A673 (cell line): Measurements from ENCODE around the gene GSX1. TPM values are rescaled to one million over a fixed set of nuclear protein-coding genes. Genes with fewer than 3 reads are reported as not detected.

Experiments used
- BruUV-seq: library from RNA; stranded (reverse); fragments of 400-500 nt; replicated peaks from 2 replicates; lab custom pipeline; 2021; lab: Mats Ljungman, UMichigan
- CTCF ChIA-PET: fragments of 300-600 bp; sonication (Branson Sonifier 250); formaldehyde crosslinking; loops from one replicate; lab custom pipeline; 2022; ENCODE audit warnings: antibody characterized with exemption; lab: Charles Lee
- POLR2A ChIA-PET: fragments of 300-600 bp; sonication (Branson Sonifier 250); formaldehyde crosslinking; loops from one replicate; lab custom pipeline; 2022; ENCODE audit warnings: antibody characterized with exemption; ENCODE audit not compliant: low non-redundant PET; lab: Charles Lee
- DNase-seq: peaks from one replicate; pipeline ENCODE4 v3.0.0-alpha.2; 2015; ENCODE audit warnings: low spot score
- H3K27ac ChIP-seq: fragments of 200-600 bp; sonication (generic); 2 replicates; pipeline ENCODE4 v1.5.1; 2016; ENCODE audit warnings: mixed run types, low read depth, mild to moderate bottlenecking, mixed read lengths, antibody characterized with exemption, low read length; ENCODE audit not compliant: poor library complexity, severe bottlenecking
- H3K27me3 ChIP-seq: fragments of 200-600 bp; sonication (generic); replicated peaks from 2 replicates; pipeline ENCODE4 v1.6.1; 2017; ENCODE audit warnings: mixed run types, low read depth, mild to moderate bottlenecking, mixed read lengths, antibody characterized with exemption, low read length; ENCODE audit not compliant: insufficient read depth, poor library complexity
- H3K36me3 ChIP-seq: fragments of 200-600 bp; sonication (generic); 2 replicates; pipeline ENCODE4 v1.6.1; 2016; ENCODE audit warnings: mixed run types, mild to moderate bottlenecking, mixed read lengths, antibody characterized with exemption, low read length; ENCODE audit not compliant: insufficient read depth, poor library complexity, severe bottlenecking
- H3K4me1 ChIP-seq: fragments of 200-600 bp; sonication (generic); 2 replicates; pipeline ENCODE4 v1.6.1; 2017; ENCODE audit warnings: mixed run types, mild to moderate bottlenecking, mixed read lengths, antibody characterized with exemption, low read length; ENCODE audit not compliant: insufficient read depth, poor library complexity, severe bottlenecking
- H3K4me3 ChIP-seq: fragments of 200-600 bp; sonication (generic); 2 replicates; pipeline ENCODE4 v1.5.1; 2016; ENCODE audit warnings: low read depth, mixed run types, mild to moderate bottlenecking, mixed read lengths, low read length; ENCODE audit not compliant: poor library complexity, severe bottlenecking
- H3K9me3 ChIP-seq: fragments of 200-600 bp; sonication (generic); 2 replicates; pipeline ENCODE4 v1.6.1; 2016; ENCODE audit warnings: mixed run types, low read depth, mild to moderate bottlenecking, mixed read lengths, antibody characterized with exemption, low read length; ENCODE audit not compliant: poor library complexity, severe bottlenecking
- CTCF ChIP-seq: fragments of 300-800, 200-600 bp; sonication (generic); conservative IDR thresholded peaks from 2 replicates; pipeline ENCODE4 v1.5.1; 2017; ENCODE audit warnings: low read depth, mild to moderate bottlenecking, antibody characterized with exemption, low read length, moderate library complexity, mixed read lengths
- EZH2 ChIP-seq: fragments of 200-600 bp; sonication (generic); IDR thresholded peaks from 2 replicates; pipeline ENCODE4 v1.6.1; 2017; ENCODE audit warnings: borderline replicate concordance, low read depth, mild to moderate bottlenecking, mixed read lengths, antibody characterized with exemption, low read length; ENCODE audit not compliant: poor library complexity, severe bottlenecking
- intact Hi-C: fragments of 100-400 bp; cut with micrococcal nuclease; formaldehyde crosslinking; loops from one replicate; pipeline ENCODE4 v1.10.0; 2022; ENCODE audit not compliant: unreplicated experiment
- total RNA-seq: library from RNA; stranded (reverse); gene quantifications from 2 replicates; pipeline ENCODE4 v1.2.3, GENCODE V29; 2021

The GSX1 gene
- total RNA-seq, 1 experiment from 2014 or later = not detected

GRCh38 chr13:27751953-27752532 lies 40.2 kb upstream of the GSX1 start:
- DNase-seq = no peak
- no peak overlapping the region for H3K27ac ChIP-seq
- H3K9me3 ChIP-seq = peaks cover 3% of the 10 kb centered on the region
- H3K36me3 ChIP-seq = no peaks in the 10 kb centered on the region
- POLR2A ChIA-PET = no interaction called here
- no peaks in the 10 kb centered on the region for H3K4me1 ChIP-seq
- H3K4me3 ChIP-seq = no peak overlapping the region
- intact Hi-C loops = no loop called here
- TF ChIP-seq CTCF (no peak), EZH2 (no peak)
- no TSS peak for BruUV-seq
- CTCF ChIA-PET = no interaction called here
- no peaks in the 10 kb centered on the region for H3K27me3 ChIP-seq

- no peak overlapping the region for H3K27ac ChIP-seq
- BruUV-seq = no TSS peak
- no peaks in the 10 kb centered on the region for H3K9me3 ChIP-seq
- H3K4me1 ChIP-seq = no peaks in the 10 kb centered on the region
- H3K36me3 ChIP-seq = no peaks in the 10 kb centered on the region
- ChIA-PET POLR2A (no interaction called here), CTCF (no interaction called here)
- H3K27me3 ChIP-seq = peaks cover 44% of the 10 kb centered on the region
- DNase-seq = no peak
- intact Hi-C loops = no loop called here
- no peak overlapping the region for H3K4me3 ChIP-seq
- no peak for TF ChIP-seq EZH2
- 0 out of 2 replicates have a peak, but pooled peaks have one; percentile 9 for TF ChIP-seq CTCF
Observed at GRCh38 chr13:27765650-27766049, 26.6 kb upstream of the GSX1 start.

GRCh38 chr13:27770809-27771208 lies 21.5 kb upstream of the GSX1 start:
- CTCF ChIA-PET = interaction anchor here (2.4 kb wide), 1 partner anchor 56 kb away, joined by 8 read pairs; no protein-coding TSS in a partner anchor
- TF ChIP-seq CTCF (peak; percentile 59), EZH2 (no peak)
- BruUV-seq = no TSS peak
- Histone ChIP-seq H3K27me3 (peaks cover 48% of the 10 kb centered on the region), H3K27ac (no peak overlapping the region), H3K4me1 (no peaks in the 10 kb centered on the region), H3K9me3 (no peaks in the 10 kb centered on the region), H3K36me3 (no peaks in the 10 kb centered on the region), H3K4me3 (no peak overlapping the region)
- POLR2A ChIA-PET = no interaction called here
- DNase-seq = peak; percentile 44
- intact Hi-C loops = loop anchor here (2.0 kb wide), 1 partner anchor 56 kb away; no protein-coding TSS in a partner anchor
